ENCODE results near the gene RPS27A.
"Not testable (repeated sequence)": the region's sequence is repeated elsewhere in the genome, so short reads cannot be mapped to it uniquely, and the experiment has no call there.

DNA sequence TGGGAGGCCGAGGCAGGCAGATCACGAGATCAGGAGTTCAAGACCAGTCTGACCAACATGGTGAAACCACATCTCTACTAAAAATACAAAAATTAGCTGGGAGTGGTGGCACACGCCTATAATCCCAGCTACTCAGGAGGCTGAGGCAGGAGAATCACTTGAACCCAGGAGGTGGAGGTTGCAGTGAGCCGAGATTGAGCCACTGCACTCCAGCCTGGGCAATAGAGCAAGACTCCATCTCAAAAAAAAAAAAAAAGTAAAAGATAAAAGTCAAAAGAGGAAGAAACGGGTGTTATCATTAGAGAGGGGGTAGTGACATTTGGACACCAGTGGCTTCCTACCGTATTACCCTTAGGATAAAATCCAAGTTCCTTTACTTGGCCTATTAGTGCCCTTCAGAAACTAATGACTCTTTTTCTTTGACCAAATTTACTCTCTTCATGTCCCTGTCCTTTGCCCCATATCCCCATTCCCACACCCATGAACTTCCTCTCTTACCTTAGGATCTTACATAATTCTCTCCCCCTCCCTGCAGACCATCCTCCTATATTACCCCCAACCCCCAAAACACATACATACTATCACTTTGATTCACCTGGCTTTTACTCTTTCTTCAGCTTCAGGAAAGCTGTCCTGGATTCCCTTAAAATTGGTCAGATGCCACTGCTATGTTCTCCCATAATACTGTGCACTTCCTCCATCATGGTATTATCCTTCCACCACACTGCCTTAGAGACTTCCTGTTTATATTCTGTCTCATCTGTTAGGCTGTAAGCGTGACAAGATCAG is 4.9 kb upstream of the RPS27A start:
- TF ChIP-seq, protein P1, sequence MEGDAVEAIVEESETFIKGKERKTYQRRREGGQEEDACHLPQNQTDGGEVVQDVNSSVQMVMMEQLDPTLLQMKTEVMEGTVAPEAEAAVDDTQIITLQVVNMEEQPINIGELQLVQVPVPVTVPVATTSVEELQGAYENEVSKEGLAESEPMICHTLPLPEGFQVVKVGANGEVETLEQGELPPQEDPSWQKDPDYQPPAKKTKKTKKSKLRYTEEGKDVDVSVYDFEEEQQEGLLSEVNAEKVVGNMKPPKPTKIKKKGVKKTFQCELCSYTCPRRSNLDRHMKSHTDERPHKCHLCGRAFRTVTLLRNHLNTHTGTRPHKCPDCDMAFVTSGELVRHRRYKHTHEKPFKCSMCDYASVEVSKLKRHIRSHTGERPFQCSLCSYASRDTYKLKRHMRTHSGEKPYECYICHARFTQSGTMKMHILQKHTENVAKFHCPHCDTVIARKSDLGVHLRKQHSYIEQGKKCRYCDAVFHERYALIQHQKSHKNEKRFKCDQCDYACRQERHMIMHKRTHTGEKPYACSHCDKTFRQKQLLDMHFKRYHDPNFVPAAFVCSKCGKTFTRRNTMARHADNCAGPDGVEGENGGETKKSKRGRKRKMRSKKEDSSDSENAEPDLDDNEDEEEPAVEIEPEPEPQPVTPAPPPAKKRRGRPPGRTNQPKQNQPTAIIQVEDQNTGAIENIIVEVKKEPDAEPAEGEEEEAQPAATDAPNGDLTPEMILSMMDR (conservative IDR thresholded peaks at IDR 0.05; ENCODE audit: low read depth, low read length), result not testable (repeated sequence)
- not testable (repeated sequence) for TF ChIP-seq EZH2 (IDR thresholded peaks at IDR 0.05; ENCODE audit: low read length, unreplicated experiment); EZH2phosphoT487 (IDR thresholded peaks at IDR 0.05; ENCODE audit: borderline replicate concordance, low read length)
